BLaER1 treated with 17β-estradiol and CSF1 and Interleukin-3, amounts not matched to agents 10 nM and 100 nM (cell line): ENCODE results near the gene DAB2.

Experiments used
- H3K27ac ChIP-seq, 11 experiments: shearing (Covaris generic); formaldehyde crosslinking; 2 replicates each; pipeline ENCODE4 v1.8.1; 2022
- H3K27me3 ChIP-seq, 11 experiments: shearing (Covaris generic); formaldehyde crosslinking; 2 replicates each; pipeline ENCODE4 v1.8.1; 2022
- H3K36me3 ChIP-seq, 11 experiments: shearing (Covaris generic); formaldehyde crosslinking; 2 replicates each; pipeline ENCODE4 v1.8.1; 2022
- H3K4me1 ChIP-seq, 10 experiments: shearing (Covaris generic); formaldehyde crosslinking; 2 replicates each; pipeline ENCODE4 v1.8.1; 2022
- H3K4me2 ChIP-seq, 11 experiments: shearing (Covaris generic); formaldehyde crosslinking; 2 replicates each; pipeline ENCODE4 v1.8.1; 2022
- H3K4me3 ChIP-seq, 10 experiments: shearing (Covaris generic); formaldehyde crosslinking; 2 replicates each; pipeline ENCODE4 v1.8.1; 2022
- H3K9ac ChIP-seq, 11 experiments: shearing (Covaris generic); formaldehyde crosslinking; 2 replicates each; pipeline ENCODE4 v1.8.1; 2022
- H3K9me3 ChIP-seq, 11 experiments: shearing (Covaris generic); formaldehyde crosslinking; replicated peaks in 1 of 11; 2 replicates each; pipeline ENCODE4 v1.8.1; 2022
- H4K20me1 ChIP-seq, 11 experiments: shearing (Covaris generic); formaldehyde crosslinking; 2 replicates each; pipeline ENCODE4 v1.8.1; 2022
- Cebpa-rat ChIP-seq, 11 experiments: shearing (Covaris generic); IDR thresholded peaks; 2 replicates each; pipeline ENCODE4 v1.8.1; 2022

Gene DAB2

GRCh38 chr5:39465843-39466242 is 41.1 kb upstream of the DAB2 start:
- H3K27ac ChIP-seq = peak overlapping the region in 5 of 11 experiments; percentile 11 to 97 (median 94); a peak in 8 of 22 replicates

DNA sequence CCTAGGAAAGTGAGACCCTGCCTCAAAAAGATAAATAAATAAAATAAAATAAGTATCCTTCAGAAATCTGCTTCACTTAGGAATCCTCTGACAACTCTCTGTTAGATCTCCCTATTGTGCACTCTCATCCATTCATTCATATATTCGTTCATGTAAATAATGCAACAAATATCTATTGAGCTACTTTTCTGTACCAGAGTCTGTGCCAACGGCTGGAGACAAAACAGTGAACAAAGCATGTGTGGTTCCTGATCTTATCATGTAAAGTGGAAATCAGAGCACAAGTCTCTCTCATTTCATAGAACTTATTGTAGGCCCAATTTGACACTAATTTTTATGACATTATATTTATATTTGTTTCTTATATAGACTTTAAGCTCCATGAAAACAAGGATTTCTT is 40.3 kb upstream of the DAB2 start:
- Histone ChIP-seq H3K36me3 (no peaks in the 10 kb centered on the region), H3K27ac (peak overlapping the region in 3 of 11 experiments; percentile 94 to 97 (median 97); a peak in 5 of 22 replicates), H4K20me1 (no peaks in the 10 kb centered on the region), H3K9me3 (no peaks in the 10 kb centered on the region), H3K27me3 (no peaks in the 10 kb centered on the region), H3K4me2 (peak overlapping the region in 3 of 11 experiments; percentile 78 to 93 (median 86); a peak in 6 of 22 replicates), H3K4me1 (peaks cover 8 to 97% (median 18%) of the 10 kb centered on the region in 10 experiments; a peak in 19 of 20 replicates), H3K4me3 (no peak overlapping the region), H3K9ac (no peak overlapping the region; a peak in 1 of 22 replicates)
- no peak for TF ChIP-seq Cebpa-rat (IDR thresholded peaks at IDR 0.05)

More at GRCh38 chr5:39465843-39466242, 41.1 kb upstream of the DAB2 start:
- Histone ChIP-seq H3K4me3 (no peak overlapping the region), H3K9me3 (no peaks in the 10 kb centered on the region), H3K4me1 (peaks cover 6 to 97% (median 13%) of the 10 kb centered on the region in 10 experiments; a peak in 19 of 20 replicates), H3K36me3 (no peaks in the 10 kb centered on the region), H3K9ac (peak overlapping the region in 3 of 11 experiments; percentile 76 to 80 (median 80); a peak in 4 of 22 replicates), H4K20me1 (no peaks in the 10 kb centered on the region), H3K27me3 (no peaks in the 10 kb centered on the region), H3K4me2 (peak overlapping the region in 4 of 11 experiments; percentile 57 to 93 (median 82); a peak in 7 of 22 replicates)
- no peak for TF ChIP-seq Cebpa-rat (IDR thresholded peaks at IDR 0.05)

DNA sequence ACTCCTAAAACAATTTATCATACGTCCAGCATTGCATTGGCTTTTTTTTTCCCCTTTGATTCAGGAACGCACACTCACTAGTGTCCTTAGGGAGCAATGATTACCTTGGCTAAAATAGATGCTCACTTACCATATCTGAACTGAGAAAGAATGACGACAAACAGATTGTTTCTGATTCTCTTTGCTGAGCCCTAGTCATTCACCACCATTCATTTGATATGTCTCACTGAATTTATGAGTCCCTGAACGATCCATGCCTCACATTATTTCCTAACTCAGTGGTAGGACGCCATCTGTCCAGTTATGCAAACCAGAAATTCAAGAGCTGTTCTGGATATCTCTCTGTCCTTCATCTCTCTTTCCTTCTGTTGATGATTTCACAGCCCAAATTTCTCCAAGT is 39.3 kb upstream of the DAB2 start:
- Histone ChIP-seq H3K4me1 (peaks cover 8 to 97% (median 14%) of the 10 kb centered on the region in 10 experiments; a peak in 19 of 20 replicates), H3K4me3 (no peak overlapping the region), H4K20me1 (no peaks in the 10 kb centered on the region), H3K9me3 (no peaks in the 10 kb centered on the region), H3K4me2 (peak overlapping the region in 2 of 11 experiments; percentile 86 to 93; a peak in 4 of 22 replicates), H3K27ac (peak overlapping the region in 1 of 11 experiments; percentile 94; a peak in 2 of 22 replicates), H3K27me3 (no peaks in the 10 kb centered on the region), H3K9ac (no peak overlapping the region), H3K36me3 (no peaks in the 10 kb centered on the region)
- TF ChIP-seq Cebpa-rat (IDR thresholded peaks at IDR 0.05) = no peak

DNA sequence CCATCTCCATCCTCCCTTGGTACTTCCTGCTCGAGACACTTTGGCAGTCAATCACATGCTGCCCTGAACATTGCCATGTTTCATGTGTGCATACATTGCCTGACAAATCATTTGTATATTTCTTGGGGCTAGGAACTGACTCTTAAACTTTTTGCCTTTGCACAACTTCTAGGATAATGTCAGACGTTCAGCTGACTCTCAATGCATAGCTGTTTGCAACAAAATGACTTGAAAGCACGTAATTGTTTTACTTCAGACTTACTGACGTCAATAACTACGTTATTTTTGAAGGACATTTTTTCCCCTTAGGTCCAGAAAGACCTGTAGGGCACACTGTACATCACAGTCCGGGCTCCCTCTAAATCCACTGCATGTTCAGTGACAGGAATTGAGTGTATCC is 37.4 kb upstream of the DAB2 start:
- TF ChIP-seq Cebpa-rat (IDR thresholded peaks at IDR 0.05) = no peak
- H3K4me1 ChIP-seq = peaks cover 8 to 97% (median 14%) of the 10 kb centered on the region in 10 experiments; a peak in 19 of 20 replicates
- no peaks in the 10 kb centered on the region for H4K20me1 ChIP-seq
- H3K27me3 ChIP-seq = no peaks in the 10 kb centered on the region
- no peak overlapping the region for H3K4me3 ChIP-seq
- no peaks in the 10 kb centered on the region for H3K9me3 ChIP-seq
- H3K36me3 ChIP-seq = no peaks in the 10 kb centered on the region
- H3K4me2 ChIP-seq = peak overlapping the region in 4 of 11 experiments; percentile 58 to 93 (median 84); a peak in 6 of 22 replicates
- no peak overlapping the region for H3K9ac ChIP-seq
- peak overlapping the region in 3 of 11 experiments; percentile 27 to 79 (median 79); a peak in 4 of 22 replicates for H3K27ac ChIP-seq

DNA sequence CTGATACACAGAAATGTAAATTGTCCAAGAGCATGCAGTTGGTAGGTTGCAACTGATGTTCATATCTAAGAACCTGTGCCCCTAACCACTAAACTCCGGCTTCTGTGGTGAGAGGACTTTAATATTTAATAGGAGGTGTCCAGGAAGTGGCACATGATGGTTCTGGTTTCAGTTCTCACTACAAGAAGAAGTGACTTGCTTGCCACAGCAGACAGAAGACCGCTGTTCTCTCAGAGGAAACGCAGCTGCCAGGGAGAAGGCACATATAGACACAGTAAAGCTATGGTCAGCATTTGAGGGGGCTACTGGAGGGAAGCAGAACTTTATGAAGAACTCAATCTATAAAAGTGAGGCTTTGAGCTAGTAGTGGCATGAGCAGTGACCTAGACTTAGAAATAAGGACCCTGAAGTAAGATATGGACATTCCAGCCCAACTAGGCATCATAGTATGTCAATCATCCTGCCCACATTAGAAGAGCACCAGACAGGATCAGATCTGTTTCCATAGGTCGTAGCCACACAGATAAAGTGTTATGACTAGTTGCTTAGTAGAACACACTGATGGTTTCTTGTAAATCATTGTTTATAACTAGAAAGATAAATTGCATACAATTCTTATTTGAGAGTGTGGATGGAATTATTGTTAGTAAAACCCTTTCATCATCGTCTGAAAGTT is 36.4 kb upstream of the DAB2 start:
- Histone ChIP-seq H3K4me1 (peaks cover 8 to 99% (median 14%) of the 10 kb centered on the region in 10 experiments; a peak in 19 of 20 replicates), H3K9ac (peak overlapping the region in 4 of 11 experiments; percentile 48 to 65 (median 64); a peak in 6 of 22 replicates), H3K4me2 (peak overlapping the region; percentile 19 to 93 (median 58); a peak in 21 of 22 replicates), H3K9me3 (no peaks in the 10 kb centered on the region), H3K27me3 (no peaks in the 10 kb centered on the region), H3K4me3 (peak overlapping the region in 1 of 10 experiments; percentile 28; a peak in 2 of 20 replicates), H4K20me1 (no peaks in the 10 kb centered on the region), H3K27ac (peak overlapping the region in 6 of 11 experiments; percentile 17 to 79 (median 66); a peak in 9 of 22 replicates), H3K36me3 (no peaks in the 10 kb centered on the region)
- TF ChIP-seq Cebpa-rat (IDR thresholded peaks at IDR 0.05) = no peak

GRCh38 chr5:39459907-39460306 is 35.1 kb upstream of the DAB2 start:
- peaks cover 8 to 99% (median 17%) of the 10 kb centered on the region in 10 experiments; a peak in 19 of 20 replicates for H3K4me1 ChIP-seq

DNA sequence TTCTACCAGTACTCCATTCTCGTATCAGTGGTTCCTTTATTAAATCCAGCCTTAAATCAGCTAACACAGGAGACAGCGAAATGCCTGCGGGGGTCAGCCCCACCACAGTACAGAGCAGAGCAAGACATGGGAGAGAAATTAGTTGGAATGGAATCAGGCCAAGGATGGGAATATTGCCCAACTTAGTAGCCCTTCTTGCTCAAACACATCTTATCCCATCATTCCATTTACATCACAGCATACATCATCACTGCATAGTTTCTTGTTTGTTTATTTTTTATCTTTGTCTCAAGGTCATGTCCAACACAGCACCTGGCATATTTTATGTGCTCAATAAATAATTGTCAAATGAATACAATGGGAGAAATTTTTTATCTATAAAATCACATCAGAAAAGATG is 34.3 kb upstream of the DAB2 start:
- H3K4me2 ChIP-seq = peak overlapping the region in 3 of 11 experiments; percentile 32 to 93 (median 86); a peak in 5 of 22 replicates
- no peak overlapping the region for H3K4me3 ChIP-seq
- no peak for TF ChIP-seq Cebpa-rat (IDR thresholded peaks at IDR 0.05)
- H3K4me1 ChIP-seq = peaks cover 8 to 92% (median 17%) of the 10 kb centered on the region in 10 experiments; a peak in 19 of 20 replicates
- no peaks in the 10 kb centered on the region for H3K9me3 ChIP-seq
- H3K9ac ChIP-seq = no peak overlapping the region
- no peaks in the 10 kb centered on the region for H3K27me3 ChIP-seq
- H4K20me1 ChIP-seq = no peaks in the 10 kb centered on the region
- 0 out of 22 replicates have a peak overlapping the region, but pooled peaks of 1 of the 11 experiments have one; percentile 24 for H3K27ac ChIP-seq
- H3K36me3 ChIP-seq = no peaks in the 10 kb centered on the region

More at GRCh38 chr5:39459907-39460306, 35.1 kb upstream of the DAB2 start:
- TF ChIP-seq Cebpa-rat (IDR thresholded peaks at IDR 0.05) = no peak
- Histone ChIP-seq H3K4me3 (no peak overlapping the region), H3K27me3 (no peaks in the 10 kb centered on the region), H3K9ac (peak overlapping the region in 1 of 11 experiments; percentile 49; a peak in 1 of 22 replicates), H3K9me3 (no peaks in the 10 kb centered on the region), H3K36me3 (no peaks in the 10 kb centered on the region), H3K27ac (peak overlapping the region in 3 of 11 experiments; percentile 58 to 79 (median 79); a peak in 5 of 22 replicates), H3K4me2 (peak overlapping the region in 3 of 11 experiments; percentile 81 to 93 (median 86); a peak in 7 of 22 replicates), H4K20me1 (no peaks in the 10 kb centered on the region)

DNA sequence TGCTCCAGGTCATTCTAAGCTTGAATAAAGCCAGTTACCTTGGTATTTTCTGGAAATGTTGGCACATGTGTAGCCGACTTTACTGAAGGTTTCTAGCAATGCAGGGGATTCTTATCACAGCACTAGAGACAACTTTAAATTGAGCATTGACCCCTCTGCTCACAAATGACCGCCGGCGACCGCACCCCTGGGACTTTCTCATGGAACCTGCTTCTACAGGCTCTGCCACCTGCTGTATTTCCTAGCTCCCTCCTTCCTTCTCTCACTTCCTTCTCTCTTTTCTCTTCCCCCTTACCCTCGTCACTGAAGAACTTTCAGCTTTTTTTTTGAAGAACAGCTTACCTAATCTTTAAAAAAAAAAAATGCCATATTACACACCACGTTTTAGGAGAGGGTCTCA is 30.9 kb upstream of the DAB2 start:
- no peaks in the 10 kb centered on the region for H4K20me1 ChIP-seq
- peak overlapping the region in 4 of 11 experiments; percentile 28 to 93 (median 62); a peak in 8 of 22 replicates for H3K4me2 ChIP-seq
- H3K9me3 ChIP-seq = no peaks in the 10 kb centered on the region
- H3K36me3 ChIP-seq = no peaks in the 10 kb centered on the region
- peaks cover 0 to 58% (median 6%) of the 10 kb centered on the region in 10 experiments; a peak in 15 of 20 replicates for H3K4me1 ChIP-seq
- no peaks in the 10 kb centered on the region for H3K27me3 ChIP-seq
- TF ChIP-seq Cebpa-rat (IDR thresholded peaks at IDR 0.05) = no peak
- no peak overlapping the region for H3K9ac ChIP-seq
- H3K27ac ChIP-seq = no peak overlapping the region
- H3K4me3 ChIP-seq = no peak overlapping the region

DNA sequence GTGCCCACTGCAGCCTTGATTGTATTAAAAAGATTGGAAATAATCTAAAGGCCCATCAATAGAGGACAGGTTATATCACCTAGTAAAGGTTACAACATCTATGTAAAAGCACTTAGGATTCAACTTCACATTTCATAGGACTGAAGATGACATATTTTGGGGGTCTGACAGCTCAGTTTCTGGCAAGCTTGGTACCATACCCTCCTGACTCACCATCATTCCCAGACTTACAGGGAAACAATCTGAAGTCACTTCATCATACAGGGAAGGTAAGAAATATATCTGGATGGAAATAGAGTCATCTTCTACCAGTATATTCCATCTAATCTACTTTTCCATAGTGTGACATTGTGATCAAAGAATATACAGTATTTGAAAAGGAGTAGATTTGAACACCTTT is 28.8 kb upstream of the DAB2 start:
- no peaks in the 10 kb centered on the region for H3K9me3 ChIP-seq
- H3K36me3 ChIP-seq = no peaks in the 10 kb centered on the region
- no peak overlapping the region for H3K27ac ChIP-seq
- no peak overlapping the region for H3K9ac ChIP-seq
- no peaks in the 10 kb centered on the region for H4K20me1 ChIP-seq
- peaks cover 0 to 38% (median 0%) of the 10 kb centered on the region in 10 experiments; a peak in 9 of 20 replicates for H3K4me1 ChIP-seq
- H3K4me3 ChIP-seq = no peak overlapping the region
- no peak overlapping the region for H3K4me2 ChIP-seq
- no peaks in the 10 kb centered on the region for H3K27me3 ChIP-seq
- no peak for TF ChIP-seq Cebpa-rat (IDR thresholded peaks at IDR 0.05)
